DMS79 (cell line): ENCODE measurements around the gene COBL.

Experiments
- DNase-seq: peaks from one replicate; lab custom pipeline; 2025; lab: John Stamatoyannopoulos, UW

Gene COBL

GRCh38 chr7:51075681-51076580, 240.7 kb downstream of the COBL start:
- DNase-seq = no peak

GRCh38 chr7:51073171-51073570, 243.4 kb downstream of the COBL start:
- DNase-seq = no peak

- DNase-seq = no peak
Measured at GRCh38 chr7:51072281-51072680, 244.3 kb downstream of the COBL start.

- no peak for DNase-seq
Measured at GRCh38 chr7:51071427-51071826, 245.2 kb downstream of the COBL start.

- no peak for DNase-seq
Measured at GRCh38 chr7:51070151-51070550, 246.5 kb downstream of the COBL start.

GRCh38 chr7:51069411-51070083, 247.1 kb downstream of the COBL start:
- DNase-seq = peak; percentile 74

GRCh38 chr7:51068401-51068800, 248.2 kb downstream of the COBL start:
- DNase-seq = no peak

GRCh38 chr7:51067757-51068156, 248.9 kb downstream of the COBL start:
- DNase-seq = no peak

- no peak for DNase-seq
Measured at GRCh38 chr7:51067258-51067657, 249.4 kb downstream of the COBL start.

GRCh38 chr7:51066405-51066882, 250.2 kb downstream of the COBL start:
- DNase-seq = no peak

GRCh38 chr7:51065766-51066165, 250.8 kb downstream of the COBL start:
- no peak for DNase-seq

- no peak for DNase-seq
Measured at GRCh38 chr7:51064688-51065087, 251.9 kb downstream of the COBL start.

GRCh38 chr7:51062222-51062987, 254.2 kb downstream of the COBL start:
- peak; percentile 96 for DNase-seq

- DNase-seq = no peak
Measured at GRCh38 chr7:51060536-51060935, 256.1 kb downstream of the COBL start.

GRCh38 chr7:51059504-51060142, 257.0 kb downstream of the COBL start:
- DNase-seq = no peak

GRCh38 chr7:51058764-51059163, 257.8 kb downstream of the COBL start:
- DNase-seq = no peak

GRCh38 chr7:51055039-51055840, 261.4 kb downstream of the COBL start:
- DNase-seq = peak; percentile 11

- peak; percentile 74 for DNase-seq
Measured at GRCh38 chr7:51054231-51054630, 262.4 kb downstream of the COBL start.

- DNase-seq = no peak
Measured at GRCh38 chr7:51053160-51053925, 263.3 kb downstream of the COBL start.

- DNase-seq = no peak
Measured at GRCh38 chr7:51046482-51046881, 270.1 kb downstream of the COBL start.
